AG08395 (cell line): ENCODE measurements around the gene SLC34A2.
"Not testable (repeated sequence)": the region's sequence is repeated elsewhere in the genome, so short reads cannot be mapped to it uniquely, and the experiment has no call there.

Source experiments
- DNase-seq: peaks from one replicate; pipeline ENCODE4 v3.0.0; 2012; ENCODE audit warnings: mixed read lengths, low spot score

The SLC34A2 gene, protein sequence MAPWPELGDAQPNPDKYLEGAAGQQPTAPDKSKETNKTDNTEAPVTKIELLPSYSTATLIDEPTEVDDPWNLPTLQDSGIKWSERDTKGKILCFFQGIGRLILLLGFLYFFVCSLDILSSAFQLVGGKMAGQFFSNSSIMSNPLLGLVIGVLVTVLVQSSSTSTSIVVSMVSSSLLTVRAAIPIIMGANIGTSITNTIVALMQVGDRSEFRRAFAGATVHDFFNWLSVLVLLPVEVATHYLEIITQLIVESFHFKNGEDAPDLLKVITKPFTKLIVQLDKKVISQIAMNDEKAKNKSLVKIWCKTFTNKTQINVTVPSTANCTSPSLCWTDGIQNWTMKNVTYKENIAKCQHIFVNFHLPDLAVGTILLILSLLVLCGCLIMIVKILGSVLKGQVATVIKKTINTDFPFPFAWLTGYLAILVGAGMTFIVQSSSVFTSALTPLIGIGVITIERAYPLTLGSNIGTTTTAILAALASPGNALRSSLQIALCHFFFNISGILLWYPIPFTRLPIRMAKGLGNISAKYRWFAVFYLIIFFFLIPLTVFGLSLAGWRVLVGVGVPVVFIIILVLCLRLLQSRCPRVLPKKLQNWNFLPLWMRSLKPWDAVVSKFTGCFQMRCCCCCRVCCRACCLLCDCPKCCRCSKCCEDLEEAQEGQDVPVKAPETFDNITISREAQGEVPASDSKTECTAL

DNA sequence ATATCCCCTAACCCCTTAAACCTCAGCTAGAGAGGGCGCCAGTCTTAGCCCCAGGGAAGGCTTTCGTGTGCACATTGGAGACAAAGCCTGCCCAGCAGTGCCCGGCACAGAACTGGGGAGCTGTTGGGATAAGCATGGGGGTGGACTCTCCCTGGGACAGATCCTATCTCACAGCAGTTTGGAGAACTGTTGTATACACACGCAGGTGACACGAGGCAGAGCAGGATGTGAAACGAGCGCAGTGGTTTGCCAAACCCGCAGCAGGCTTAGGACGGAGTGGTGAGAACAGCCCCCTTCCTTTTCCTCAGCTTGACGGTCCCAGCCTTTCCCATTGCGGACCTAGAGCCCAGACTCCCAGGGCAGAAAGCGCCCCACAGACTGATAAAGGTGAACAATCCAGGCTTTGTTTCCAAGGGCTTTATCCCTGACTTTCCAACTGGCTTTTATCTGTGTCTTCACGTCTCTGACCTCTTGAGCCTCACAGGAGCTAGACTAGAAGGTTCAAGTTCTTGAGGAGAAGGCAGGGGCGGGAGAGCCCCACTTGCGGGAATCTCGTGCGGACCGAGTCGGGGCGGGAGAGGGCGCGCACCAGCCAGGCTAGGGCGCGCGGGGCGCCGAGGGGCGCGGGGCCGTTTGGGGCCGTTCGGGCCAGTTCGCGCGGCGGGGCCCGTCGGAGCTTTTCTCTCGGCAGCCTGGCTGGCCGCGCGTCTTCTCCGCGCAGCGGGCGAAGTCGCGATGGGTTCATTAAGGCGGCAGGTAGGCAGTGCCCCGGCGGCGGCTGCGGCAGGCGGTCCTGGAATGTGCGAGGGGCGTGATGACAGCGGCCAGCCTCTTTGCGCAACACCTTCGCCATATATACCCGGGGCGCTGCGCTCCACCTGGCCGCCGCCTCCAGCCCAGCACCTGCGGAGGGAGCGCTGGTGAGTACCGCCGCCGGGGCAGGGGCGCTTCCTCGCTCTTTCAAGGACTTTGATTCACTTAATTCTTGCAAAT, at the start of gene SLC34A2:
Gene SLC34A2 (plus strand): TSS at position 881 of the 993 bp plus-strand sequence. CDS start 6,650 bp downstream, outside the sequence.
- no peak for DNase-seq

DNA sequence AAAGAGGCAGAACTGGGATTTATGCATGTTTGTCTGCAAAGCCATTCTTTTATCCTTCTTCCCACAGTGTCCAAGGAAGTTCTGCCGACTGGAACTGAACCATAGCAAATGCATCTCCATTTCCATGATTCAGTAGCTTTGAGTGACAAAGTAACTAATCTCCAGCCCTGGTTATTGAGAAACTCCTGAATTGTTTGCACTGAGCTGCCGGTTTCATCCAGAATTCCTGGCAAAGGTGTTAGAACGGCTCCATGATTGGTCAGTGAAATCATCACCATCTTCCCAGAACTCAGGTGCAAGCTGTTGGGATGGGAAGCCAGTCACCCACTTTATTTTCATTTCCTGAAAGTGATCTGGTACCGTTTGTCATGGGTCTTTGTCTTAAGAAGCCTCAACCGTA, 47.0 kb upstream of the SLC34A2 start:
- DNase-seq, result no peak

DNA sequence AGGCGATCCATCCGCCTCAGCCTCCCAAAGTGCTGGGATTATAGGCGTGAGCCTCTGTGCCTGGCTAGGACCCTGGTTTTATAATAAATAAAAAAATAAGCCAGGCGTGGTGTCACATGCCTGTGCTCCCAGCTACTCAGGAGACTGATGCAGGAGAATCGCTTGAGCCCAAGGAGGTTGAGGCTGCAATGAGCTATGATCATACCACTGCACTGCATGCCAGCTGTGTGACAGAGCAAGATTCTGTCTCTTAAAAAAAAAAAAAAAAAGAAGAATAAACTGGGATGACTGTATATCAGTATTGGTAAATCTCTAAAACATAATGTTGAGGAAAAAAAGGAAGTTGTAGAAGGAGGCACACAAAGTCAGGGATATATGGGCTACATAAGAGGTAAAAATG, 45.7 kb upstream of the SLC34A2 start:
- DNase-seq, result no peak

DNA sequence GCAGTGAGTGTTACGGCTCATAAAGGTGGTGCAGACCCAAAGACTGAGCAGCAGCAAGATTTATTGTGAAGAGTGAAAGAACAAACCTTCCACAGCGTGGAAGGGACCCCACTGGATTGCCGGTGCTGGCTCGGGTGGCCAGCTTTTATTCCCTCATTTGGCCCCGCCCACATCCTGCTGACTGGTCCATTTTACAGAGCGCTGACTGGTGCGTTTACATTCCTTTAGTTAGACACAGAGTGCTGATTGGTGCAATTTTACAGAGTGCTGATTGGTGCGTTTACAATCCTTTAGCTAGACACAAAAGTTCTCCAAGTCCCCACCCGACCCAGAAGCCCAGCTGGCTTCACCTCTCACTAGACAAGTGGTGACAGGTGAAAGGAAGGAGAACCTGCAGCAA, 42.0 kb upstream of the SLC34A2 start:
- DNase-seq, result not testable (repeated sequence)

DNA sequence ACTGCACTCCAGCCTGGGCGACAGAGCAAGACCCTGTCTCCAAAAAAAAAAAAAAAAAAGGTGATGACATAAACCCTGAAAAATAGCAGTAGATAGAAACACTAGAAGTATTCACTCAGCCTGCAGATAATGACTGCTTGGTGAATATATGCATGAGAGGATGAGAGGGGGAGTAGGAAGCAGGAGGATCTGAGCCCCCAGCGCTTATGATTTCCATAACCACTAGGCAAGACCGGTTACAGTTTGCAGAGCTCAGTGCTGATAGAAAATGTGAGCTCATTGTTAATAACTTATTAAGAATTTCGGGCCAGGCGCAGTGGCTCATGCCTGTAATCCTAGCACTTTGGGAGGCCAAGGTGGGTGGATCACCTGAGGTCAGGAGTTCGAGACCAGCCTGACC, 40.8 kb upstream of the SLC34A2 start:
- no peak for DNase-seq

DNA sequence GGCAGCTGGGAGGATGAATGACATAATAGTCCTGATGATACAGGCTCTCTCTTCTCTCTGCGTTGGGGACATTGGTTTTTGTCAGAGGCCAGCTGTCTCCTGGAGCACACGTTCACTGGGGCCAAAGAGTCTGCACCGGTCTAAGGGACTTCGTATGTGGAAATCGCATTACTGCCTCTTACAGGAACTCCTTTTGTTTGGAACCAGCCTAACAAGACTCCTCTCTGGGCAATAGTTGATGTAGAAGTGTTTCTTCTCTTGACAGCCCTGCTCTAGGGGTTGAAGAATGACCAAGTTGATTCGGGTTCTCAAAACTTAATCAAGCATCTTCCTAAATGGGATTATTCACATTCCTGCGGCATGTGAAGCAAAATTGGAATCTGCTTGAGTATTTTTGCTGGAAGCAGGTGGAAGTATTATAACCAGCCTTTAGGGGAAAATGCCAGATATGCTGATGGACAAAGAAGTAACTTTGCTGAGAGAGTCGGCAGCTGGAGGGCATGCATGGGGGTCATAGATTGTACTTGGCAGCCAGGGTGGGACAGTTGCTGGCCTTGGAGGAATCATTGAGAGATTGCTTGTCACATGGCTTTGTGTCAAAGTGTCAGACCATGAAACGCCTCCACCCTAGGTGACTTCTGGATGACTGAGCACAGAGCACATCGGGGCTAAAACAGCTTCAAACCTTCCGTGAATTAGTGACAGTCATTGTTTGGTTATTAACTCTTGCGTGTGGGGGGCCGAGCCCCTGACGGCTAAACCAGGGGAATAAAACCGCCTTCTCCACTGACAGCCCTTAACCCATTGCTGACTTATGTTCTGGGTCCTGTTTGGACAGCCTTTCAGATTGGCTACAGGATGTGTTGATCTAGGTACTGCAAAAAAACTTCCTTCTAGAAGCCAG, 34.4 kb upstream of the SLC34A2 start:
- DNase-seq, result no peak

DNA sequence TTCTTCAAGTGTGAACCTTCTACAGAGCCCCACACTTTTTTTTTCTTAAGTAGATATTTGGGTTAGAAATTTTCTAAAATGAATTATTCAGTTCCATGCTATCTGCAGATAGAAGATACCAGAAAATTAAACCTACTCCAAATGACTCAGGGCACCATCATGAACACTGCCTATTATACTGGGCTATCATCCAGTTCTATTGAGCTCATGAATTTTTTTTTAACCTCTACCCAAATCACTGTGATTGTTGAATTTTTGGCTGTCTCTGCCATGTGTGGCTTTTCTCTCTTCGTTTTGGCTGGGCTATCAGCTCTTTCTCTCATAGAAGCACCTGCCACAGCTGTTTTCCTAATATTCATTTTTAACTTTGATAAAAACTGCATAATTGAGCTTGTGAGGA, 31.0 kb upstream of the SLC34A2 start:
- DNase-seq, result no peak

DNA sequence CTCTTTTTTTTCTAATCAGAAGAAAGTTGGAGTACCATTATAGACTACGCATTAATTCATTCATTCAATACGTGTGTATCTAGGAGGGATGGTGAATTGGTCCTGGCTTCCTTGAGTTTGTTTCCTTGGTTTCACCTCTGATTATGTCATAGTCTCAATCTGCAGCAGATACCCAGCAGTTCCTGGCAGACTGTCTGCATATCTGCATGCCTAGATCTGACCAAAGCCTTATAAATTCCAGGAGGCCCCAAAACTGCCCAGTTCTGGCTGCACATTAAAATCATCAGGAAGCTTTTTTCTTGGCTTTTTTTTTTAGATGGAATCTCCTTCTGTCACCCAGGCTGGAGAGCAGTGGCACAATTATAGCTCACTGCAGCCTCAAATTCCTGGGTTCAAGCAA, 27.2 kb upstream of the SLC34A2 start:
- no peak for DNase-seq

DNA sequence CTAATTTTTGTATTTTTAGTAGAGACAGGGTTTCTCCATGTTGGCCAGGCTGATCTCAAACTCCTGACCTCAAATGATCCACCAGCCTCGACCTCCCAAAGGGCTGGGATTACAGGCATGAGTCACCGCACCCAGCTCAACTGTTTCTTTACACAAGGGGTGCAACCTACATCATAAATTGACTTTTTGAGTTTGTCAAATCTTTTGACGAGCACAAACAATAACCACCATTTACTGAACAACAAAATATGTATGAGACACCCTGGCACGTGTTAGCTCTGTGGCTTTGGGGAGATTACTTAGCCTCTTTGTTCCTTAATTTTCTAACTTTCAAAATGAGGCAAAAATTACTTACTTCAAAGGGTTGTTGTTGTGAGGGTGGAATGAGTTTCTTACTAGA, 23.5 kb upstream of the SLC34A2 start:
- DNase-seq, result no peak

DNA sequence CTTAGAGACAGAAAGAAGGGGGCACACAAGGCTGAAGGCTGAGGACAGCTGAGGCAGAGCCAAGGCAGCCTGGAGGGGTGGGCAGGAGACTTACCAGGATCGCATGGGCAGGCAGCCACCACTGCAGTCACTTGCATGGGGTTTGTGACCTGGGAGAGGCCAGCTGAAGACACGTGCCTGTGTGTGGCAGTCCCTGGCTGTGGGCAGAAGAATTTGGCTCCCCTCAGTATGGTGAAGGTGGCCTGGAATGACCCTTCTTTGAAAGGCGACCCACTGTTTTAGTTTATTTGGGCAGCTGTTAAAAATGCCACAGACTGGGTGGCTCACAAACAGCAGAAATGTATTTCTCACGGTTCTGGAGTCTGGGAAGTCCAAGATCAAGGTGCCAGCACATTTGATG, 22.1 kb upstream of the SLC34A2 start:
- DNase-seq, result no peak

DNA sequence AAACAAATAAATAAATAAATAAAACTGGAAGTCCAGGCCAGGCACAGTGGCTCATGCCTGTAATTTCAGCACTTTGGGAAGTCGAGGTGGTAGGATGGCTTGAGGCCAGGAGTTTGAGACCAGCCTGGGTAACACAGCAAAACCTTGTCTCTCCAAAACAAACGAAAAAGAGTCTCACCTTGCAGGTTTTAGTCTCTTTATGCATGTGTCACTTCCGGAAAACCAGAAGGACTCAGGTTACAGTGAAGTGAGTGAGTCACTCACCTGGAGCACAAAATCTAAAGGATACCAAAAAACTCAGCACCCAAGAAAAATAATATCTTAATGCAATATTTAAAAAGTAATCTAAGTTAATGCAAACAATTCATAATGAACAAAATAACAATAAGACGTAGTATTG, 20.1 kb upstream of the SLC34A2 start:
- no peak for DNase-seq

DNA sequence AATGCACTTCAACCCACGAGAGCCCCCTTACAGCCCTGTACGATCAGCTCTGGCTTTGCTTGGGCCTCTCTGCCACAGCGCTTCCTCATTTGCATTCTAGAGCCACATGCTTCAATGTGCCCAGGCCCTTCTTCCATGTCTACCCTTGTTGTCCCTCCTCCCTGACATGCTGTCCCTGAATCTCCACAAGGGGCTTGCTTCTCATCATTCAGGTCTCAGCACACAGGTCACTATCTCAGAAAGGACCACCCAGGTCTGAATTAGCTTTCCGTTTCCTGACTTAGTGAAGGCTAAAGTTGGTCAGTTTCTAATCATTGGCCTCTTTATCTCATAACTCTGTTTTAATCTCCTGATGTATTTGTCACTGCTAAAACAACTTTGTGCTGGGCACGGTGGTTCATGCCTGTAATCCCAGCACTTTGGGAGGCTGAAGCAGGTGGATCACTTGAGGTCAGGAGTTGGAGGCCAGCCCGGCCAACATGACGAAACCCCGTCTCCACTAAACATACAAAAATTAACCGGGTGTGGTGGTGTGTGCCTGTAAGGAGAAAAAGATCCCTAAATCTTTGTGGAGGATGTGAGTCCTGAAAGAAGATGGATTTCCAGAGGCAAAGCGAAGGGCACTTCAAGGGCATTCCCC, 17.9 kb upstream of the SLC34A2 start:
- DNase-seq, result no peak

DNA sequence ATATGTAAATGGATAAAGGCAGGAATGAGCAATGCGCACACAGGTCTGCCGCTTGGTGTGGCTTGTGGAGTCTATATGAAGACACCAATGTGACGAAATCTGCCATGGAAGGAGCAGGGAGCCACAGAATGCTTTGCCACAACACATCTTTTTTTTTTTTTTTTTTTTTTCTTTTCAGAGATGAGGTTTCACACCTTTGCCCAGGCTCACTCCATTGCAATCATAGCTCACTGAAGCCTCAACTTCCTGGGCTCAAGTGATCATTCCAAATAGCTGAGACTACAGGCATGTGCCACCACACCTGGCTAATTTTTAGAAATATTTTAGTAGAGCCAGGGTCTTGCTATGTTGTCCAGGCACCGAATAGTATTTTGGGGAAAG, 17.4 kb upstream of the SLC34A2 start:
- DNase-seq, result no peak

DNA sequence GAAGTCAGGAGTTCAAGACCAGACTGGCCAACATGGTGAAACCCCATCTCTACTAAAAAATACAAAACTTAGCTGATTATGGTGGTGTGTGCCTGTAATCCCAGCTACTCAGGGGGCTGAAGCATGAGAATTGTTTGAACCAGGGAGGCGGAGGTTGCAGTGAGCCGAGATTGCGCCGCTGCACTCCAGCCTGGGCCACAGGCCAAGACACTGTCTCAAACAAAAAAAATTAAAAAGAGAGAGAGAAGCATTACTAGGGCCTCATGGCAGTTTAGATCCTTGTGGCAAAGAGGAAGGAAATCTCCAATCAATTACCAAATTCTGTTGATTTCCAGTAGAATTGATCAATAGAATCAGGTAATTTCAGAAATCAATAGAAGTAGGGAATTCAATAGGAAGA, 16.8 kb upstream of the SLC34A2 start:
- no peak for DNase-seq

DNA sequence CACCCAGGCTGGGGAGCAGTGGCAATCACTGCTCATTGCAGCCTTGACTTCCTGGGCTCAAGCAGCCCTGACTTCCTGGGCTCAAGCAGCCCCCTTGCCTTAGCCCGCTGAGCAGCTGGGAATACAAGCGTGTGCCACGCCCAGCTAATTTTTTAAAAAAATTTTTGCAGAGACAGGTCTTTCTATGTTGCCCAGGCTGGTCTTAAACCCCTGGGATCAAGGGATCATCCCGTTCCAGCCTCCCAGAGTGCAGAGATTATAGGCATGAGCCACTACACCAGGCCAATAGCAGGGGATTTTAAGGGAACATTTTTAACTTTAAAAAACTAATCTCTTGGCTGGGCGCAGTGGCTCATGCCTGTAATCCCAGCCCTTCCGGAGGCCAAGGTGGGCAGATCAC, 5.3 kb upstream of the SLC34A2 start:
- DNase-seq, result no peak

DNA sequence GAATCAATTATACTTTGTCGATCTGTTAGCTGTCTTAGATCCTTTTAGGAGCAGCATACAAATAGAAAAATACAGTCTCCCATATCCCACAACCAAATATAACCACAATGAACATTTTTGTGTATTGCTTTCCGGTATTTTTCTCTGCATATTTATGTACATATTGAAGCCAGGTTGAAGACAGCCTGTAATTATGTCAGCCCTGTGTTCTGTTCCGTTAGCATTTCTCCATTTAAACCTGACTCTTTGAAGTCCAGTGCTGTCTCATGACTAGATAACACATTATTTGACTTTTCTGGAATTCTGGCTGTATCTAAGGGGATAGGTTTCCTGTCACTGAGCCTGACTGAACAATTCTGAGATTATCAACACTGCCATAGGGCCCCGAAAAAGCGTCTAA, 4.0 kb upstream of the SLC34A2 start:
- DNase-seq, result no peak

DNA sequence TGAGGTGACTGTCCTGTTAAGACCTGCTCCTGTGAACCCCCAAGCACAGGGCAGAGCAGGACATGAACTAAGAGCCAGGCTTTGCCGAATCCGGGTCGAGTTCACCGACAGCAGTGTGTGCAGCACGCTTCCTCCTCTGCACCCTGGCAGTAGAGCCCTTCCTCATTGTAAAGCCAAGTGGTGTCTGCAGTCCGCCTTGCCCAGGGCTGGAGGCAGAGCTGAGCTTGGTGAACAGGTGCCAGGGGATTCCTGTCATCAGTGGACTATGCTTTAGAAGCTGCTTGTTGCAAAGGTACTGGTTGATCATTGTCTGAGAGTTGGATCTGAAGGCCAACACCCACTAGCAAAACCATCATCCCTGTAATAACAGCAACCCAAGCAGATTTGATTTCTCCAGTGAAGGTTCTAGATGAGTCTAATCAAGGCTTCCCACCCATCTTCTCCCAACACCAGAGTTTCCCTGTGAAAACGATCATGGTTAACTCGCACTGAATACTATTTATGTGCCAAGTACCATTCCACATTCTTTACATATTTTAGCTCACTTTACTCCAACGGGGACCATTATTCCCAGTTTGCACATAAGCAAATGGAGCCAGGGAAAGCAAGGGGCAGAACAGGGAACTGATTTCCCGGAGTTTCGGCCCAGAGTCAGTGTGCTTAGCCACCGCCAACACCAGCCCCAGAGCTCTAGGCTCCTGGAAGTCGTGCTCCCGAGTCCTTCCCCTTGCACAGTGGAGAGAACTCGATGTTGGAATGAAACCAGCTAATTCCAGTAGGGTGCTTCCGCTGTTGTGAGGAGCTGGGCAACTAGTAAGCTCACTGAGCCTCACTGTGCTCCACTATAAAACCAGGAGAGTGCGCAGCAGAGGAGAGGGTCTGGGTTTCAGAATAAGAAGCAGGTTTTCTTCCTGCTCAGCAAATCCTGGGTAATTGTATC, 1.4 kb upstream of the SLC34A2 start:
- no peak for DNase-seq

DNA sequence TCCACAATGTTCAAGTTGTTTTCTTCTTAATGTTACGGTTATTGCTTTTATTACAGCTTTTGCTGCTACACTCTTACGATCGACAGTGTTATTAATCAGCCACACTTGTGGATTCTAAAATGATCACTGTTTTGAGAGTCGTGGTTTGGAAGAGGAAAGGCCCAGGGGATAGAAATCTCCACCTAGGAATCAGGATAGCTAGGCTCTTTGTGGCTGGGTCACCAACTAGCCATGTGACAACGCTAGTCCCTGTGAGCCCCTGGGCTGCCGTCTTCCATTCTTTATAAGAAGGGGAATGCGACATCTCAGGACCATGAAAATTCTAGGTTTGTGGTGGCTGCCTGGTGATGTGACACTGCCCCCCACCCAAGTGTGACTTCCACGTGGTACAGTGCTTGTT, 380 bp downstream of the SLC34A2 start:
- no peak for DNase-seq

DNA sequence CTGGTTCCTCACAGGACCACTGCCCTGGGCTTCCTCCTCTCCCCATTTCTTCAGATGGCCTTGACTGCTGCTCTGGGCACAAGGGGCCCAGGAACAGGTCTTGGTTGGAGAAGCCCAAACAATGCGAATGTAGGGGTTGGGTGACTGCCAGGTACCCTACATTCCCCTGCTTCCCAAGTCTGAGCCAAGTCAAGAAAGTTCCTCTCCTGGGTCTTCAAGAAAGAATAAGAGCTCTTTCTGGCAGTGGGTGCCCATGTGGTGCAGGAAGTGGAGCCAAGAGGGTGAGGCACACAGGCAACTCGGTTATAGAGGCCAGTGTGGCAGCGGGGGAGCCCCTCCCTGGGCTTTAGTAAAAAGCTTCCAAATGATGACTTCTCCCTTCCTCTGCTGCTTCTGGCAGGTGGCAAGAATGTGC, 2.7 kb downstream of the SLC34A2 start:
- no peak for DNase-seq

DNA sequence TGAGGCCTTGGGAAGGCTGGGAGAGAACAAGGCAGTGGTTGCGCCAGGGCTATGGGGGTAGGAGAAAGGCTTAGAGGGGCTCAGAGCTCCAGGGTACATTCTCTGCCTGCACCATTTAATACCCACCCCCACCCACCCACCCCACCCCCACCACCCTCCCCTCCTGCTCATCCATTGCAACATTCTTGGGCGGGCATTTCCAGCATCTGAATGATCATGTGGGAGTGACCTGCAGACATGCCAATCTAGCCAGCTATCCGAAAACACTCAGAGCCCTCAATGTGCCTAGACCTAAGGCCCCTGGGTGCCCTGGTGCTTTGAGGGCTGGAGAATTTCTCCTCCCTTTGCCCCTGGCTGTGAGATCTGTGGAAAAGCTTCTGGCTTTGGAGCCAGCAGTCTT, 3.1 kb downstream of the SLC34A2 start:
- DNase-seq, result no peak
